Activated T-helper 1 cell treated with anti-CD3 and anti-CD28 coated beads, Interleukin-12 subunit alpha, Interleukin-12 subunit beta, Interleukin-2, Interleukin-4 antibody, amounts not matched to agents 30 ng/mL and 10 ng/mL and 1 ng/mL, durations not matched to agents 14 hours and 24 hours and 36 hours (primary cell): ENCODE data around the gene ABHD8. TPM values are rescaled to one million over a fixed set of nuclear protein-coding genes. Genes with fewer than 3 reads are reported as not detected.
"Not testable (repeated sequence)": the region's sequence is repeated elsewhere in the genome, so short reads cannot be mapped to it uniquely, and the experiment has no call there.

ENCODE experiments used
- DNase-seq: peaks from one replicate; pipeline ENCODE4 v3.0.0; 2021; ENCODE audit warnings: low spot score
- H3K27ac Mint-ChIP-seq: one replicate; pipeline ENCODE4 v1.8.0; 2021; ENCODE audit warnings: mild to moderate bottlenecking, mixed read lengths
- H3K27me3 Mint-ChIP-seq: one replicate; pipeline ENCODE4 v1.8.0; 2022; ENCODE audit warnings: mild to moderate bottlenecking, moderate library complexity, mixed read lengths; ENCODE audit not compliant: insufficient read depth
- H3K36me3 Mint-ChIP-seq: one replicate; pipeline ENCODE4 v1.8.0; 2021; ENCODE audit warnings: low read depth, mixed read lengths
- H3K4me1 Mint-ChIP-seq: one replicate; pipeline ENCODE4 v1.8.0; 2021; ENCODE audit warnings: low read depth, mixed read lengths
- H3K4me3 Mint-ChIP-seq: one replicate; pipeline ENCODE4 v1.8.0; 2021; ENCODE audit warnings: mild to moderate bottlenecking, moderate library complexity, mixed read lengths
- H3K9me3 Mint-ChIP-seq: one replicate; pipeline ENCODE4 v1.8.0; 2021; ENCODE audit warnings: mixed read lengths
- intact Hi-C: fragments of 100-400 bp; cut with micrococcal nuclease; formaldehyde crosslinking; loops from one replicate; pipeline ENCODE4 v1.15.1; 2024
- total RNA-seq: library from RNA; stranded (reverse); gene quantifications from 2 replicates; pipeline ENCODE4 v1.2.3, GENCODE V29; 2022

The ABHD8 gene
- total RNA-seq, 1 donor from 2014 or later = 9.0 TPM

DNA sequence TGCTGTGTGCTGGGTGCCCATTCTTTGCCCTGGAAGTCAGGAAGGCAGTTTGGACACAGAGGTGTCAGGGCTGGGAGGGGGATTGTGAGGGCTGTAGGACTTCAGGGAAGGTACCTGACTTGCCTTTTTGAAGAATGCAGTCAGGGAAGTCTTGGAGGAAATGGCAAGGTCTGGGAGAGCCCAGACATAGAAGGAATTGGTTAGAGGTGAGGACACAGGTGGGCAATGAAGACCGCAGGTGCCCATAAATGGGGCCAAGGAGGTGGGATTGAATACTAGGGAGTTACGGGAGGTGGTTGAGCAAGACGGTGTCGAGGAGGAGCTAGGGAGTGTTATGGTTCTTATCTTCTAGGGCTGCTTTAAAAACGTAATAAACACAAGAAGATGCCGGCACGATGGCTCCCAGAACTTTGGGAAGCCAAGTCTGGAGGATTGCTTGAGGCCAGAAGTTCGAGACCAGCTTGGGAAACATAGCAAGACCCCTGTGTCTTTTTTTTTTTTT, 4.7 kb upstream of the ABHD8 start:
- intact Hi-C loops = loop anchor here (5.0 to 10.0 kb wide), 2 partner anchors 204 to 247 kb away; partner anchors contain the start of genes COLGALT1 and PGLS
- Mint-ChIP-seq H3K4me1 (peaks cover 45% of the 10 kb centered on the region), H3K4me3 (peak overlapping the region; percentile 90)

DNA sequence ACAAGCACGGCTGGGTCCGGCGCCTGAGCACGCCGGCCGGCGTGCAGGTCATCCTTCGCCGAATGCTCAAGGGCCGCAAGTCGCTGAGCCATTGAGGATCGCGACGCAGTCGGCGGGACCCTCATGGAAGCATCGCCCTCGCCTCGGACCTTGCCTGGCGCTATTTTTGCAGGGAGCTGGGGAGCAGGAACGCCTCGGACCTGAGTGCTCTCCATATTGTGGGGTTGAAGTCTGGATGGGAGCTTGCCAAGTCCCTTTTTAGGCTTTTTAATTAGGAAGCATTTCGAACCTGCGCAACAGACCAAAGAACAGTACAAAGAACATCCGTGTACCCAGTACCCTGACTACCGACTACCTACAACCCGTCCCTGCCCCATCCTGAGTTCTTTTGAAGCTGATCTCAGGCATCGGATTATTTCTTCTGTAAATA, 3.1 kb upstream of the ABHD8 start:
- Mint-ChIP-seq H3K4me3 (peak overlapping the region; percentile 90), H3K4me1 (peaks cover 47% of the 10 kb centered on the region)
- intact Hi-C loops = loop anchor here (5.0 to 10.0 kb wide), 2 partner anchors 206 to 249 kb away; partner anchors contain the start of genes COLGALT1 and PGLS

More for the DNA sequence above, 4.7 kb upstream of the ABHD8 start:
- Mint-ChIP-seq H3K36me3 (peaks cover 7% of the 10 kb centered on the region), H3K27me3 (no peaks in the 10 kb centered on the region), H3K9me3 (no peaks in the 10 kb centered on the region), H3K27ac (peak overlapping the region; percentile 10)
- DNase-seq = no peak

DNA sequence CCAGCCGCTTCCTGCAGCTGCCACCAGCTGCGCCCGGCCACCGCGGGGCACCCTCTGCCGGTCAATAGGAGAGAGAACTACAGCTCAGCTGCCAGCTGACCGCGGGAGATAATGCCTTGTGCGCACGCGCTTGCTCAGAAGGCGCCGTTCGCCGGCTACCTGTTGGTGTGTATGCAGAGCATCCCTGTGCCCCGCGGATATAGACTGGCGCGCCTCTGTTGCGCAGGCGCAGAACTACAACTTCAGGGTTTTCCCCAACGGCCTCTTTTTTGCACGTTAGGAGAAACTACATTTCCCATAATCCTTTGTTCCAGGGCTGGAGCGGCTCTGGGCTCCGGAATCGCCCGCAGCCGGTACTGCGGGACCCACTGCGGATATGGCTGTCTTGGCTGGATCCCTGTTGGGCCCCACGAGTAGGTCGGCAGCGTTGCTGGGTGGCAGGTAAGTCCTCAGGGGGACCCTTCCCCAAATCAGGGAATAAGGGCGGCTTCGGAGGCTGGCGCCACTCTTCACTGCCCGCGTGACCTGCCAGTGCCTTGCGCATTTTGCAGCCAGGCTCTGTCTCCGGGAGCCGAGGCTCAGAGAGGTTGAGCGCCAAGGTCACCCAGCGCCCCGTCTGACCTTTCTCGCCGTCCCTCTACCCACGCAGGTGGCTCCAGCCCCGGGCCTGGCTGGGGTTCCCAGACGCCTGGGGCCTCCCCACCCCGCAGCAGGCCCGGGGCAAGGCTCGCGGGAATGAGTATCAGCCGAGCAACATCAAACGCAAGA, 2.5 kb upstream of the ABHD8 start, which contains the start of gene MRPL34:
Gene MRPL34, plus strand, starts transcription at position 356 of the 768 bp plus-strand sequence. Its CDS starts 21 bp downstream, at position 377.
- Mint-ChIP-seq H3K4me3 (peak within 1 kb of the TSS; percentile 90), H3K36me3 (peaks cover 4% of the 10 kb centered on the region), H3K27ac (peak within 1 kb of the TSS; percentile 91), H3K27me3 (no peaks in the 10 kb centered on the region), H3K9me3 (no peaks in the 10 kb centered on the region), H3K4me1 (peaks cover 45% of the 10 kb centered on the region)
- DNase-seq = peak; percentile 94
- intact Hi-C loops = loop anchor here (1.0 to 10.0 kb wide), 6 partner anchors 13 to 249 kb away; partner anchors contain the start of genes BABAM1, COLGALT1, GTPBP3 and PGLS

More for the DNA sequence above, 3.1 kb upstream of the ABHD8 start:
- Mint-ChIP-seq H3K27ac (peak overlapping the region; percentile 91), H3K9me3 (no peaks in the 10 kb centered on the region), H3K27me3 (no peaks in the 10 kb centered on the region), H3K36me3 (peaks cover 4% of the 10 kb centered on the region)
- DNase-seq = no peak

DNA sequence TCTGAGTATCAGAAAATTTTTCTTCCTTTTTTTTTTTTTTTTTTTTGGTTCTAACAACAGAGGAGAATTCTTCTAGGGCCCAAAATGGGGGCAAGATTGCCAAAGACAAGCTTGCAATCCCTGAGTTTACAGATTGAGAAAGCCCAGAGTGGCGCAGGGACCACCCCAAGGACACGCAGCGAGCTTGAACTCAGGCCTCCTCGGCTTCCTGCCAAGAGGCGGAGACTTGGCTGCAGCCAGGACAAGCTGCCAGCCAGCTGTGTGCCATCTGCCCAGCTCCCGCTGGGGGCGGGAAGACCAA, 1.9 kb upstream of the ABHD8 start:
- peaks cover 4% of the 10 kb centered on the region for H3K36me3 Mint-ChIP-seq
- H3K9me3 Mint-ChIP-seq = no peaks in the 10 kb centered on the region
- intact Hi-C loops = loop anchor here (1.0 to 10.0 kb wide), 6 partner anchors 13 to 250 kb away; partner anchors contain the start of genes BABAM1, COLGALT1, GTPBP3 and PGLS
- no peaks in the 10 kb centered on the region for H3K27me3 Mint-ChIP-seq
- peaks cover 40% of the 10 kb centered on the region for H3K4me1 Mint-ChIP-seq
- H3K27ac Mint-ChIP-seq = peak overlapping the region; percentile 91
- peak overlapping the region; percentile 90 for H3K4me3 Mint-ChIP-seq
- no peak for DNase-seq

DNA sequence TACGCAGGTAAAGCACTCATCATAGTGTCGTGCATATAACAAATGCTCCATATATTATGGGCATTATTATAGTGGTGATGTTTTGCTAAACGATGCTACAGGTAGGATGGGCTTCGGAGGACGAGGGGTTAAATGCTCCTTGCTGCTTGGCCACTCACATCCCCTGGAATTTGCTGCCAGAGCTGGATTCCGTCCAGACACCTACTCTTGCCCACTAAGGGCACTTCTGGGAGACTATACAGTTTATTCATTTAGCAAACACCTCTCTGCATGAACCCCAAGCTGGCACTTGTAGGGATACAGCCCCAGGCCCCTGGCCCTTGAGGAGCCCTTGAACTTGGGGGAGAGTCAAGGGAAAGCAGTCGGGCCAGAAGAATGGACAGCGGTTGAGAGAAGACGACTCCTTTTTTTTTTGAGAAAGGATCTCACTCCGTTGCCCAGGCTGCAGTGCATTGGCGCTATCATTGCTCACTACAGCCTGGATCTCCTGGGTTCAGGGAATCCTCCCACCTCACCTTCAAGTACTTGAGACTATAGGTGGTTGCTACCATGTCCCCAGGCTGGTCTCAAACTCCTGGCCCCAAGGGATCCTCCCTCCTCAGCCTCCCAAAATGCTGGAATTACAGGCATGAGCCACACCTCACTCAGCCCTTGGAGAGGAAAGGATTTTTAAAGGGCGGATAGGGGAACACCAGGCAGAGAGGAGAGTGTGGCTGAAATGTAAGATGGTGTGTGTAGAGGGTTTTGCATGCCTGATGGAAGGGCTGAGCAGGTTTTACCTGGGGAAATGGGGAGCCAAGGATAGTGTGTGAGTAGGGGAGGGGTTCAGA, 1.4 kb upstream of the ABHD8 start:
- peaks cover 38% of the 10 kb centered on the region for H3K4me1 Mint-ChIP-seq
- peak overlapping the region; percentile 91 for H3K27ac Mint-ChIP-seq
- H3K4me3 Mint-ChIP-seq = peak overlapping the region; percentile 90
- no peaks in the 10 kb centered on the region for H3K27me3 Mint-ChIP-seq
- intact Hi-C loops = loop anchor here (1.0 to 10.0 kb wide), 6 partner anchors 12 to 250 kb away; partner anchors contain the start of genes BABAM1, COLGALT1, GTPBP3 and PGLS
- peaks cover 4% of the 10 kb centered on the region for H3K36me3 Mint-ChIP-seq
- no peak for DNase-seq
- no peaks in the 10 kb centered on the region for H3K9me3 Mint-ChIP-seq

DNA sequence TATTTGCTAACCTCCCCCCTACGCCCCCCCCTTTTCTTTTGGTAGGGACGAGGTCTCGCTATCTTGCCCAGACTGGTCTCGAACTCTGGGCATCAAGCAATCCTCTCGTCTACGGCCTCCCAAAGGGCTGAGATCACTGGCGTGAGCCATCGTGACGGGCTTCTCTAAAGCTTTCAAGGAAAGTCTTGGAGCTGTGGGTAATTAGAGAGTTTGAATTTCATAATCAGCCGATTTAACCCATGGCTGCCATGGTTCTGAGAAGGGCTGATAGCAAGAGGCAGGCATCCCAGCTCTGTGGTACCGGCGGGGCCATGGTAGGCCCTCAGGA, 679 bp upstream of the ABHD8 start:
- intact Hi-C loops = loop anchor here (1.0 to 10.0 kb wide), 2 partner anchors 22 to 251 kb away; partner anchors contain the start of gene COLGALT1
- no peak for DNase-seq
- Mint-ChIP-seq H3K4me1 (peaks cover 34% of the 10 kb centered on the region), H3K9me3 (no peaks in the 10 kb centered on the region), H3K27ac (no peak overlapping the region), H3K27me3 (no peaks in the 10 kb centered on the region), H3K4me3 (peak overlapping the region; percentile 66), H3K36me3 (peaks cover 4% of the 10 kb centered on the region)

DNA sequence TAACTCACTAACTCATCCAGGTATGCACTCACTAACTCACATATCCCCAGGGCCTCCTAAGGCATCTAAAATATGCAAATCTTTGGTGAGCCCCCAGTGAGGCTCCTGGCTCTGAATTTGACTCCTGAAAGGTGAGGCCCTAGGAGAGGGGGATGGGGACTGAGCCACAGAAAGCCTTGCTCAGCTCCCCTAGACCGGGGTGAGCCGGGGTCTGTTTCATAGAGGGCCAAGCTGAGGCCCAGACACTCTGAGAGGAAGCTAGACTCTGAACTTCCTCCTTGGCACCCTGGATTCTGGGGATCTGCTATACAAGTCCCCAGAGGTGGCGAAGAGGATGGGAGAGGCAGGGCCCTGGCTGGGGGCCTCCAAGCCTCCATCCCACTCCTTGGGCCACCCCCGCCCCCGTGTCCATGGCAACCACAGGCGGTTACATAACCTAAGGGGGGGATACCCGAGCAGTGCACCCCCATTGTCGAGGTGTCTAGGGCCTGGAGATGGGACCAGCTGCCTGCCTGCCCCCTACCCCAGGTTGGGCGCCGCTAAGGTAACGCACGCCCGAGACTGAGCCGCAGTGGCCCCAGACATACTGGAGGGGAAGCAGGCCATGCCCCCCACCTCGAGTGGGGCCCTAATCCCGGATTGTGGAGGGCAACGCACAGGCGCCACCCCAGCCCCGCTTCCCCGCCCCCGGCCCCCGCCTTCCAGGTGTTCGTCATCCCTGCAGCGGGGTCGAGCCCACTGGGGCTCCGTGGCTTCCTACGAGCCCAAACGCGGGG, 646 bp downstream of the ABHD8 start:
- Mint-ChIP-seq H3K4me3 (peak overlapping the region; percentile 66), H3K4me1 (peaks cover 29% of the 10 kb centered on the region), H3K9me3 (no peaks in the 10 kb centered on the region), H3K27me3 (no peaks in the 10 kb centered on the region), H3K36me3 (peaks cover 1% of the 10 kb centered on the region), H3K27ac (no peak overlapping the region)
- no peak for DNase-seq
- intact Hi-C loops = loop anchor here (1.0 to 10.0 kb wide), 2 partner anchors 20 to 252 kb away; partner anchors contain the start of gene COLGALT1

DNA sequence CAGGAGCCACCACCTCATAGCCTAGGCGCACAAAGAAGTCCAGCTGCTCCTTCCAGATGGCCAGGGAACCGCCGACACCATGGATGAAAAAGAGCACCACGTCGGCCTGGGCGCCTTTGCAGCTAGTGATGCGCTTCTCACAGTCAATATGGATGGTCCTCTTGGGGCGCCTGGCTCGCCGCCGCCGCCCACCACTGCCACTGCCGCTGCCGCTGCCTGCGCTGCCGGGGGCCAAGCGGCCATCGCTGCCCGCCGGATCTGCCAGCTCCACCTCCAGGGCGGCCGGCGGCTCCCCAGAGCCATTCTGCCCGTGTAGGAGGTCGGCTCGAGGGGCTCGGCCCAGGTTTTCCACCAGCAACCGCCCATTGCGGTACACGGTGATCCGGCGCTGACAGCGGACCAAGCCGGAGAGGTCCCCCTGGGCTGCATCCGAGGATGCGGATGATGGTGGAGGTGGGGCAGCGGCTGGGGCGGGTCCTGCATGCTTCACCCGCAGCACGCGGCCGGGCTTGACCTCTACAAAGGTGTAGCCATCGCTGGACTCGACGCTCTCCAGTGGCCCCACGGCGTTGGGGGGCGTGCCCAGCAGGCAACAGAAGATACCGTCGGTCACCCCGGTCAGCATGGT, 2.1 kb downstream of the ABHD8 start:
- Mint-ChIP-seq H3K4me3 (peak overlapping the region; percentile 64), H3K27me3 (no peaks in the 10 kb centered on the region), H3K9me3 (no peaks in the 10 kb centered on the region), H3K36me3 (peaks cover 2% of the 10 kb centered on the region), H3K27ac (no peak overlapping the region), H3K4me1 (peaks cover 23% of the 10 kb centered on the region)
- intact Hi-C loops = loop anchor here (10.0 kb wide), 1 partner anchor 254 kb away; the partner anchor contains the start of gene COLGALT1
- DNase-seq = no peak

DNA sequence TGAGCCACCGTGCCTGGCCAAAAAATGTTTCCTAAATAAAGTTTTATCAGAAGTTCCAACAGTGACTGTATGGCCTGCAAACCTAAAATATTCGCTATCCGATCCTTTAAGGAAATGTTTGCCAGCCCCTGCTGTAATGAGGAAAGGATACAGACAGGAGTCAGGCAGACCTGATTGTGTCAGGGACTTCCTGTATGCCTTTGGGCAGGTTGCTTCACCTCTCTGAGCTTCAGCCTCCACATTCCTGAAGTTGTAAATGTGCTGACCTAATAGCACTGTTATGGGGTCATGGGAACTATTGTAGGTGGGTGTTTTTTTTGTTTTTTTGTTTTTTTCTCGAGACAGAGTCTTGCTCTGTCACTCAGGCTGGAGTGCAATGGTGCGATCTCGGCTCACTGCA, 6.2 kb downstream of the ABHD8 start:
- intact Hi-C loops = no loop called here
- H3K36me3 Mint-ChIP-seq = peaks cover 2% of the 10 kb centered on the region

DNA sequence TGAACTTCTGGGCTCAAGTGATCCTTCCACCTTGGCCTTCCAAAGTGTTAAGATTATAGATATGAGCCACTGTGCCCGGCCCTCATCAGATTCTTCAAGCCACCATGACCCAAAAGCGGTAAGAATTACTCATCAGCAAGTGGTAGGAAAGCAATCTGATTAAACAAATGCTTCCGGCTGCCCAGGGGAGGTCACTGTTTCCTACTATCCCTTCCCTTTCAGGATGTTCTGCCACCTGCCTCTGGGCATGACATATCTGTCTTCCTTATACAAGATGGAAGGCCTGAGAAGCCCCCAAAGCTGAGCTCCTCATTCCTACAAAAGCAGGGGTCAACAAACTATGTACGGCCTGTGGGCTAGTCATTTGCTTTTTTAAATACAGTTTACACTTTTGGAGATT, 7.0 kb downstream of the ABHD8 start:
- Mint-ChIP-seq H3K9me3 (no peaks in the 10 kb centered on the region), H3K4me3 (no peak overlapping the region)

More for the DNA sequence above, 6.2 kb downstream of the ABHD8 start:
- H3K4me3 Mint-ChIP-seq = no peak overlapping the region
- H3K4me1 Mint-ChIP-seq = peaks cover 2% of the 10 kb centered on the region
- no peak overlapping the region for H3K27ac Mint-ChIP-seq
- DNase-seq = no peak
- no peaks in the 10 kb centered on the region for H3K9me3 Mint-ChIP-seq
- H3K27me3 Mint-ChIP-seq = no peaks in the 10 kb centered on the region

DNA sequence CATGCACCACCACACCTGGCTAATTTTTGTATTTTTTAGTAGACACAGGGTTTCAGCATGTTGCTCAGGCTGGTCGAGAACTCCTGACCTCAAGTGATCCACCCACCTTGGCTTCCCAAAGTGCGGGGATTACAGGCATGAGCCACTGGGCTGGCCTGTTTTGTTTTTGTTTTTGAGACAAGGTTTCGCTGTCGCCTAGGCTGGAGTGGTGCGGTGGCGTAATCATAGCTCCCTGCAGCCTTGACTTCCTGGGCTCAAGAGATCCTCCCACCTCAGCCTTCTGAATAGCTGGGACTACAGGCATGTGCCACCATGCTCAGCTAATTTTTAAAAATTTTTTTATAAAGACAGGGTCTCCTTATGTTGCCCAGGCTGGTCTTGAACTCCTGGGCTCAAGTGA, 7.7 kb downstream of the ABHD8 start:
- H3K9me3 Mint-ChIP-seq, H3K27me3 Mint-ChIP-seq, H3K4me3 Mint-ChIP-seq, H3K27ac Mint-ChIP-seq, H3K36me3 Mint-ChIP-seq, H3K4me1 Mint-ChIP-seq, DNase-seq, intact Hi-C loops: not testable (repeated sequence)

More for the DNA sequence above, 7.0 kb downstream of the ABHD8 start:
- peaks cover 2% of the 10 kb centered on the region for H3K36me3 Mint-ChIP-seq
- no peak overlapping the region for H3K27ac Mint-ChIP-seq
- H3K4me1 Mint-ChIP-seq = no peaks in the 10 kb centered on the region
- H3K27me3 Mint-ChIP-seq = no peaks in the 10 kb centered on the region
- intact Hi-C loops = no loop called here
- DNase-seq = no peak
